Mesenchymal stem cell (in vitro differentiated cells and primary cell): ENCODE measurements around the gene IP6K3.

Experiments used
- DNase-seq: peaks from one replicate; pipeline ENCODE4 v3.0.0-alpha.2; 2013
- H2AFZ ChIP-seq: one replicate; pipeline ENCODE4 v1.6.1; 2013; ENCODE audit warnings: low read depth, mild to moderate bottlenecking, control low read depth, inconsistent platforms, low read length, moderate library complexity
- H2AK5ac ChIP-seq: 2 replicates; pipeline ENCODE4 v1.6.1; 2013; ENCODE audit warnings: low read length, moderate library complexity, mild to moderate bottlenecking, inconsistent platforms; ENCODE audit not compliant: severe bottlenecking
- H2BK120ac ChIP-seq: one replicate; pipeline ENCODE4 v1.6.1; 2013; ENCODE audit warnings: low read depth, mild to moderate bottlenecking, inconsistent platforms, low read length, moderate library complexity
- H2BK12ac ChIP-seq, 2 experiments: one replicate each; pipeline ENCODE4 v1.6.1; 2013; ENCODE audit warnings: inconsistent platforms in 2 of 2, low read length in 2 of 2, mild to moderate bottlenecking in 2 of 2, moderate library complexity in 2 of 2, control low read depth in 1 of 2
- H2BK15ac ChIP-seq: one replicate; pipeline ENCODE4 v1.6.1; 2013; ENCODE audit warnings: mild to moderate bottlenecking, low read depth, inconsistent platforms; ENCODE audit not compliant: poor library complexity, severe bottlenecking
- H2BK5ac ChIP-seq: 2 replicates; pipeline ENCODE4 v1.6.1; 2013; ENCODE audit warnings: low read depth, mild to moderate bottlenecking, low read length, control low read depth, inconsistent platforms; ENCODE audit not compliant: poor library complexity, severe bottlenecking
- H3K14ac ChIP-seq, 2 experiments: one replicate each; pipeline ENCODE4 v1.6.1; 2013; ENCODE audit warnings: inconsistent platforms in 2 of 2, low read length in 2 of 2, control low read depth in 1 of 2, mild to moderate bottlenecking in 1 of 2, moderate library complexity in 1 of 2
- H3K18ac ChIP-seq, 2 experiments: one replicate each; pipeline ENCODE4 v1.6.1; 2013; ENCODE audit warnings: inconsistent platforms in 2 of 2, low read length in 2 of 2, control low read depth in 1 of 2, low read depth in 1 of 2, mild to moderate bottlenecking in 1 of 2
- H3K23ac ChIP-seq, 2 experiments: one replicate each; pipeline ENCODE4 v1.6.1; 2013; ENCODE audit warnings: inconsistent platforms in 2 of 2, low read length in 2 of 2, mild to moderate bottlenecking in 2 of 2, moderate library complexity in 2 of 2, control low read depth in 1 of 2
- H3K27ac ChIP-seq: 2 replicates; pipeline ENCODE4 v1.5.1; 2013; ENCODE audit warnings: mild to moderate bottlenecking, moderate library complexity, low read length, control low read depth, inconsistent platforms; ENCODE audit not compliant: poor library complexity, severe bottlenecking
- H3K27me3 ChIP-seq, 2 experiments: 2 replicates each; pipeline versions ENCODE4 v1.6.1 to v1.7.0; 2013; ENCODE audit warnings: low read length in 2 of 2, mild to moderate bottlenecking in 2 of 2, moderate library complexity in 2 of 2, control low read depth in 1 of 2, inconsistent platforms in 1 of 2; ENCODE audit not compliant: control insufficient read depth in 1 of 2, insufficient read depth in 1 of 2
- H3K36me3 ChIP-seq, 2 experiments: 2 replicates each; pipeline versions ENCODE4 v1.6.1 to v1.7.0; 2013; ENCODE audit warnings: low read length in 2 of 2, control low read depth in 1 of 2, inconsistent platforms in 1 of 2, low read depth in 1 of 2, mild to moderate bottlenecking in 1 of 2; ENCODE audit not compliant: insufficient read depth in 2 of 2, control insufficient read depth in 1 of 2
- H3K4ac ChIP-seq, 2 experiments: one replicate each; pipeline ENCODE4 v1.6.1; 2013; ENCODE audit warnings: inconsistent platforms in 2 of 2, low read length in 2 of 2, mild to moderate bottlenecking in 2 of 2, moderate library complexity in 2 of 2, control low read depth in 1 of 2, low read depth in 1 of 2
- H3K4me1 ChIP-seq: 2 replicates; pipeline ENCODE4 v1.6.1; 2013; ENCODE audit warnings: low read depth, low read length, control low read depth; ENCODE audit not compliant: control insufficient read depth, insufficient read depth
- H3K4me2 ChIP-seq: 2 replicates; pipeline ENCODE4 v1.6.1; 2013; ENCODE audit warnings: low read length, mild to moderate bottlenecking, inconsistent platforms; ENCODE audit not compliant: poor library complexity, severe bottlenecking
- H3K4me3 ChIP-seq, 2 experiments: 2 replicates each; pipeline versions ENCODE4 v1.5.1 to v1.7.0; 2013; ENCODE audit warnings: low read length in 2 of 2, mild to moderate bottlenecking in 2 of 2, control low read depth in 1 of 2, low read depth in 1 of 2; ENCODE audit not compliant: insufficient read depth in 1 of 2
- H3K79me1 ChIP-seq: replicated peaks from 2 replicates; pipeline ENCODE4 v1.6.1; 2013; ENCODE audit warnings: mild to moderate bottlenecking, control low read depth, low read length, inconsistent platforms; ENCODE audit not compliant: poor library complexity, severe bottlenecking
- H3K9ac ChIP-seq: 2 replicates; pipeline ENCODE4 v1.7.0; 2013; ENCODE audit warnings: mild to moderate bottlenecking, low read length, moderate library complexity
- H3K9me3 ChIP-seq: 2 replicates; pipeline ENCODE4 v1.7.0; 2013; ENCODE audit warnings: mild to moderate bottlenecking, low read length; ENCODE audit not compliant: control insufficient read depth
- H4K8ac ChIP-seq: one replicate; pipeline ENCODE4 v1.6.1; 2013; ENCODE audit warnings: inconsistent platforms, mild to moderate bottlenecking, low read length, moderate library complexity
- H4K91ac ChIP-seq: one replicate; pipeline ENCODE4 v1.6.1; 2013; ENCODE audit warnings: mild to moderate bottlenecking, low read length, inconsistent platforms
- whole genome bisulfite sequencing: methylation state at CpG from one replicate; pipeline ENCODE4 v1.1.7; 2013; ENCODE audit warnings: mixed read lengths; 5-methylcytosine and 5-hydroxymethylcytosine counted together

The IP6K3 gene

GRCh38 chr6:33740204-33740608, 6.5 kb downstream of the IP6K3 start:
- Histone ChIP-seq H3K27ac (no peak overlapping the region), H3K9me3 (no peaks in the 10 kb centered on the region), H3K79me1 (peaks cover 24% of the 10 kb centered on the region), H3K4me3 (no peak overlapping the region), H3K36me3 (peaks cover 0 to 55% of the 10 kb centered on the region in 2 experiments), H2BK15ac (no peak overlapping the region), H4K8ac (no peak overlapping the region), H3K9ac (no peak overlapping the region), H2AK5ac (no peak overlapping the region), H3K27me3 (peaks cover 0 to 58% of the 10 kb centered on the region in 2 experiments), H4K91ac (no peak overlapping the region), H2AFZ (no peak overlapping the region), H2BK5ac (no peak overlapping the region), H2BK120ac (no peak overlapping the region), H3K4me1 (peaks cover 26% of the 10 kb centered on the region), H3K4me2 (no peak overlapping the region), H3K14ac (peak overlapping the region in 1 of 2 experiments; percentile 26), H3K23ac (no peak overlapping the region), H3K4ac (no peak overlapping the region), H3K18ac (no peak overlapping the region), H2BK12ac (no peak overlapping the region)
- peak; percentile 51 for DNase-seq
- 83% methylated on average over 6 of the region's 6 CpGs for WGBS

DNA sequence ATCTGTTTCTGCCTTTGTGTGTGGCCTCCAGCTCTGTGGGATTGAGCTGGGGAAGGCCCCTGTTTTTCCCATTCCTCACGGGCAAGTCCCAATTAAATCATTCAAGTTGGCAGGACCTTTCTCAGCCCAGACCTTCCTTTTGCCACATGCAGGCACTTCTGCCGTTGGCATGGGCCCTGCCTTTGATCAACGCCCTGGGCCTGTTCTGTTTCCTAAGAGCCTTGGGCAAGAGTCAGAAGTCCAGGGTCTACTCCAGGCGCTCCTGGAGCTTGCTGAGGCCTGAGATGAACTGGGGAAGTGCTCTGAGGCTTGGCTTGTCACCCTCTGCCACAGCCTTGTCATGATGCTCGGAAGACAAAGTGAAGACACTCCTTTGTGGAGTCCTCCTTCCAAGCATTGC, 7.1 kb downstream of the IP6K3 start:
- Histone ChIP-seq H3K14ac (peak overlapping the region in 1 of 2 experiments; percentile 22), H2BK5ac (no peak overlapping the region), H3K27ac (no peak overlapping the region), H2BK12ac (no peak overlapping the region), H2BK15ac (no peak overlapping the region), H3K9me3 (no peaks in the 10 kb centered on the region), H4K91ac (peak overlapping the region; percentile 67), H2BK120ac (no peak overlapping the region), H3K18ac (no peak overlapping the region), H3K23ac (peak overlapping the region in 1 of 2 experiments; percentile 17), H3K4me1 (peaks cover 21% of the 10 kb centered on the region), H3K36me3 (peaks cover 0 to 62% of the 10 kb centered on the region in 2 experiments), H2AFZ (no peak overlapping the region), H4K8ac (peak overlapping the region; percentile 0), H3K4me3 (no peak overlapping the region), H3K4me2 (no peak overlapping the region), H3K9ac (no peak overlapping the region), H3K4ac (no peak overlapping the region), H3K79me1 (peaks cover 24% of the 10 kb centered on the region), H2AK5ac (no peak overlapping the region), H3K27me3 (peaks cover 0 to 54% of the 10 kb centered on the region in 2 experiments)
- no peak for DNase-seq
- WGBS = 94% methylated on average over 5 of the region's 5 CpGs

DNA sequence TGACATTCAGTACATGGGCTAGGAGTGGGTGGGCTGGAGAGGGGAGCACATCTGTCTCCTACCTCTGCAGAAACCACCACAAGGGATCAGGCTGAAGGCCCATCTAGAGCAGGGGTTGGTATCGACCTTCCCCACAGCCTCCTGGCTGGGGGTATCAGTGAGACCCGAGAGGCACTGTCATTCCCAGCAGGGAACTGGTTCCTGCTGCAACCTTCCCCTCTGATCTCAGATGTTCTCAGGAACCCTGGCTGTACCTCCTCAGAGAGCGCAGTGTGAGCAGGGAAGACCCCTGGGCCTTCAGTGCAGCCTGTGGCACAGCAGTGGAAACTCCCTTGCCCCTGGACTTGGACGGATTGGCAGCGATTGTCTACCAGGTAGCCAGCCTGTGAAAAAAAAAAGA, 7.8 kb downstream of the IP6K3 start:
- H3K36me3 ChIP-seq = peaks cover 0 to 67% of the 10 kb centered on the region in 2 experiments
- H3K27ac ChIP-seq = no peak overlapping the region
- H3K18ac ChIP-seq = no peak overlapping the region
- WGBS = 86% methylated on average over 5 of the region's 5 CpGs
- no peaks in the 10 kb centered on the region for H3K9me3 ChIP-seq
- H3K4me2 ChIP-seq = no peak overlapping the region
- no peak overlapping the region for H4K8ac ChIP-seq
- H3K4me1 ChIP-seq = peaks cover 17% of the 10 kb centered on the region
- H2BK12ac ChIP-seq = no peak overlapping the region
- no peak overlapping the region for H3K9ac ChIP-seq
- H3K4me3 ChIP-seq = no peak overlapping the region
- no peak overlapping the region for H2BK15ac ChIP-seq
- H3K4ac ChIP-seq = no peak overlapping the region
- no peak overlapping the region for H3K14ac ChIP-seq
- no peak overlapping the region for H2BK5ac ChIP-seq
- H2AK5ac ChIP-seq = no peak overlapping the region
- no peak for DNase-seq
- H2AFZ ChIP-seq = no peak overlapping the region
- peaks cover 0 to 50% of the 10 kb centered on the region in 2 experiments for H3K27me3 ChIP-seq
- no peak overlapping the region for H2BK120ac ChIP-seq
- H3K23ac ChIP-seq = no peak overlapping the region
- peaks cover 24% of the 10 kb centered on the region for H3K79me1 ChIP-seq
- H4K91ac ChIP-seq = peak overlapping the region; percentile 31

- Histone ChIP-seq H2BK120ac (no peak overlapping the region), H2AK5ac (no peak overlapping the region), H2BK12ac (no peak overlapping the region), H3K9me3 (no peaks in the 10 kb centered on the region), H3K14ac (no peak overlapping the region), H3K4me2 (no peak overlapping the region), H2BK15ac (no peak overlapping the region), H3K27me3 (peaks cover 0 to 42% of the 10 kb centered on the region in 2 experiments), H3K9ac (no peak overlapping the region), H3K36me3 (peaks cover 0 to 73% of the 10 kb centered on the region in 2 experiments), H2BK5ac (no peak overlapping the region), H3K23ac (no peak overlapping the region), H3K4me1 (peaks cover 17% of the 10 kb centered on the region), H3K4me3 (no peak overlapping the region), H2AFZ (no peak overlapping the region), H3K27ac (no peak overlapping the region), H3K79me1 (peaks cover 26% of the 10 kb centered on the region), H4K91ac (no peak overlapping the region), H3K4ac (no peak overlapping the region), H3K18ac (no peak overlapping the region), H4K8ac (no peak overlapping the region)
- DNase-seq = no peak
- WGBS = 89% methylated on average over 7 of the region's 9 CpGs
Observed at GRCh38 chr6:33738153-33738552, 8.6 kb downstream of the IP6K3 start.
